Tibial nerve (tissue), 4 donors: Measurements from ENCODE around the gene RNF135. TPM values are rescaled to one million over a fixed set of nuclear protein-coding genes. Genes with fewer than 3 reads are reported as not detected.
"Not testable (repeated sequence)": the region's sequence is repeated elsewhere in the genome, so short reads cannot be mapped to it uniquely, and the experiment has no call there.

Source experiments
- DNase-seq, 2 donors: peaks; one replicate each; pipeline ENCODE4 v3.0.0-alpha.2; 2019; ENCODE audit warnings: low spot score in 2 of 2
- H3K27ac ChIP-seq, 4 donors: fragments of 200-600 bp; sonication (generic) in 3 of 4; one replicate each; pipeline ENCODE4 v1.5.1; 2017 to 2019; ENCODE audit warnings: mild to moderate bottlenecking in 1 of 4
- H3K27me3 ChIP-seq, 2 donors: fragments of 200-600 bp; sonication (generic) in 1 of 2; one replicate each; pipeline versions ENCODE4 v1.5.1 to v1.6.0; 2017 to 2019
- H3K36me3 ChIP-seq, 3 donors: fragments of 200-600 bp; sonication (generic); one replicate each; pipeline ENCODE4 v1.5.1; 2018 to 2019
- H3K4me1 ChIP-seq, 4 donors: fragments of 200-600 bp; sonication (generic) in 3 of 4; one replicate each; pipeline ENCODE4 v1.5.1; 2017 to 2019
- H3K4me3 ChIP-seq, 4 donors: fragments of 200-600 bp; sonication (generic) in 3 of 4; one replicate each; pipeline ENCODE4 v1.5.1; 2017 to 2019; ENCODE audit warnings: mild to moderate bottlenecking in 1 of 4, moderate library complexity in 1 of 4
- H3K9me3 ChIP-seq, 4 donors: fragments of 200-600 bp; sonication (generic) in 3 of 4; one replicate each; pipeline ENCODE4 v1.5.1; 2017 to 2019
- CTCF ChIP-seq, 5 experiments: fragments of 200-600 bp in 3 of 5; fragments of 450-650 bp in 2 of 5; sonication (generic) in 3 of 5; IDR thresholded peaks; one replicate each; pipeline ENCODE4 v1.5.1; 2016 to 2019; ENCODE audit warnings: antibody characterized with exemption in 5 of 5, mild to moderate bottlenecking in 3 of 5, moderate library complexity in 2 of 5
- EP300 ChIP-seq, 2 donors: sonication (generic); formaldehyde crosslinking; IDR thresholded peaks; one replicate each; pipeline ENCODE4 v1.6.1; 2017; ENCODE audit warnings: antibody characterized with exemption in 2 of 2, mild to moderate bottlenecking in 1 of 2
- POLR2A ChIP-seq, 2 donors: fragments of 450-650 bp; IDR thresholded peaks; one replicate each; pipeline ENCODE4 v1.6.1; 2017; ENCODE audit warnings: antibody characterized with exemption in 2 of 2, mild to moderate bottlenecking in 2 of 2, moderate library complexity in 2 of 2
- WGBS, 2 donors: methylation state at CpG; one replicate each; pipeline ENCODE4 v1.1.5; 2018; 5-methylcytosine and 5-hydroxymethylcytosine counted together
- total RNA-seq, 4 donors: library from RNA; depleted of rRNA; stranded (reverse); fragments of >200 nt; gene quantifications; one replicate each; pipeline ENCODE4 v1.1.0, GENCODE V29; 2016

Gene RNF135
- total RNA-seq, 4 donors from 2014 or later = 33.3 to 78.3 (median 45.3) TPM

DNA sequence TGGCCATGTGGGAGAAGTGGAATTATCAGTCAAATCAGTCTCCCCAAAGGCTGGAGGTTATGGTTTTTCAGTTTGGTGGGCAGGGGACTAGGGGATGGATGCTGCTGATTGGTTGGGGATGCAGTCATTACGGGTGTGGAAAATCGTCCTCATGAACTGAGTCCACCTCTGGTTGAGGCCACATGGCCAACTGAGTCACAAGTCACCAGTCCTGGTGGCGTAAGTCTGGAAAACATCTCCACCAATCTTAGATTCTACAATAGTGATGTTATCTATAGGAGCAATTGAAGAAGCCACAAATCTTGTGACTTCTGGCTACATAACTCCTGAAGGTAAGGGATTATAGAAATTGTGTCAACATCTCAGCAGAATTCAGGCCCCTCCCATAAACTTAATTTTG, 5.2 kb upstream of the RNF135 start:
- no peaks in the 10 kb centered on the region for H3K27me3 ChIP-seq
- no peak for TF ChIP-seq POLR2A (IDR thresholded peaks at IDR 0.05)
- H3K27ac ChIP-seq = no peak overlapping the region
- WGBS, 2 donors = 93 to 94% methylated on average over 3 of the region's 3 CpGs
- no peaks in the 10 kb centered on the region for H3K9me3 ChIP-seq
- H3K4me1 ChIP-seq = peaks cover 0 to 11% (median 3%) of the 10 kb centered on the region in 4 donors
- no peak for DNase-seq
- no peak overlapping the region for H3K4me3 ChIP-seq
- H3K36me3 ChIP-seq = no peaks in the 10 kb centered on the region

GRCh38 chr17:30967911-30968310, 2.9 kb upstream of the RNF135 start:
- Histone ChIP-seq H3K27ac (peak overlapping the region in 2 of 4 donors; percentile 18 to 20), H3K4me1 (peaks cover 0 to 25% (median 0%) of the 10 kb centered on the region in 4 donors)
- not testable (repeated sequence) for H3K27me3 ChIP-seq, H3K4me3 ChIP-seq, H3K9me3 ChIP-seq, H3K36me3 ChIP-seq, DNase-seq
- 89 to 96% methylated on average over 13 of the region's 13 CpGs for WGBS, 2 donors

DNA sequence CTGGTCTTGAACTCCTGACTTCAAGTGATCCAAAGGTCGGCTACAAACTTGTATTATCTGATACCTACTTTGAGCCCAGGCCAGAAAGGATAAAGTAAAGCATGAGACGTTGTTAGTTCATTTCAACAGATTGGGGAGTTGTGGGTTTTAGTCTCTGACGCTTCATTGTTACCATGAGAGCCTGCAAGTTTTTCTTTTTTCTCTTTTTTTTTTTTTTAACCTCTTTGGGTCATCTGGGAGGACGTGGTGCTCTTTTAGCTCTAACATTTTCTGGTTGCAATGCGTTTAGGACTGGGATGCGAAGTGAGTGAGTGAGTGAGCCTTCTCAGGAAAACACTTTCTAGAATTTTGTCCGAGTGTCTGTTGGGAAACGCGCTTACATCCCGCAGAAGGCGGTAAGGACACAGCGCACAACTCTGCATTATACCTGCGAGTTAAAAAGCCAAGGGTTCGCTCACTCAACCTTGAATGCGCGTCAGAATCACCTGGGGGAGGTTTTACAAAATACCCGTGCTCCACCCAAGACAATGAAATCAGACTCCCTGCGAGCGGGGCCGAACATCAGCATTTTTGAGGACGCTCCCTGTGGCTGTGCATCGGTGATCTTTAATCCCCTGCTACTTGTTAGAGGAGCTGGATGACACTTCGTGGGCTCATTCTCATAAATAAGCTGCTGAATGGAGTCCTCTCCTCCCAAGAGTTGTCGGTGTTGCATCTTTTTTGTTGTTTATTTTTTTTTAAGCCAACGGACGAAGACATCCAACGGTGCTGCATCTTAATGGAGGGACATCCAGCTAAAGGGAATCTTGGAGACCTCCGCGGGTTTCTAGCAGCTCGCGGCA, 629 bp upstream of the RNF135 start:
- no peaks in the 10 kb centered on the region for H3K9me3 ChIP-seq
- peak overlapping the region; percentile 47 to 94 (median 90) for H3K4me3 ChIP-seq
- peak overlapping the region; percentile 93 to 96 (median 94) for H3K27ac ChIP-seq
- peaks cover 0 to 13% (median 0%) of the 10 kb centered on the region in 3 donors for H3K36me3 ChIP-seq
- no peak for DNase-seq
- H3K4me1 ChIP-seq = peaks cover 0 to 39% (median 0%) of the 10 kb centered on the region in 4 donors
- WGBS, 2 donors = 8 to 12% methylated on average over 31 of the region's 31 CpGs
- TF ChIP-seq POLR2A (IDR thresholded peaks at IDR 0.05) (no peak), CTCF (IDR thresholded peaks at IDR 0.05) (no peak), EP300 (IDR thresholded peaks at IDR 0.05) (no peak)
- no peaks in the 10 kb centered on the region for H3K27me3 ChIP-seq

DNA sequence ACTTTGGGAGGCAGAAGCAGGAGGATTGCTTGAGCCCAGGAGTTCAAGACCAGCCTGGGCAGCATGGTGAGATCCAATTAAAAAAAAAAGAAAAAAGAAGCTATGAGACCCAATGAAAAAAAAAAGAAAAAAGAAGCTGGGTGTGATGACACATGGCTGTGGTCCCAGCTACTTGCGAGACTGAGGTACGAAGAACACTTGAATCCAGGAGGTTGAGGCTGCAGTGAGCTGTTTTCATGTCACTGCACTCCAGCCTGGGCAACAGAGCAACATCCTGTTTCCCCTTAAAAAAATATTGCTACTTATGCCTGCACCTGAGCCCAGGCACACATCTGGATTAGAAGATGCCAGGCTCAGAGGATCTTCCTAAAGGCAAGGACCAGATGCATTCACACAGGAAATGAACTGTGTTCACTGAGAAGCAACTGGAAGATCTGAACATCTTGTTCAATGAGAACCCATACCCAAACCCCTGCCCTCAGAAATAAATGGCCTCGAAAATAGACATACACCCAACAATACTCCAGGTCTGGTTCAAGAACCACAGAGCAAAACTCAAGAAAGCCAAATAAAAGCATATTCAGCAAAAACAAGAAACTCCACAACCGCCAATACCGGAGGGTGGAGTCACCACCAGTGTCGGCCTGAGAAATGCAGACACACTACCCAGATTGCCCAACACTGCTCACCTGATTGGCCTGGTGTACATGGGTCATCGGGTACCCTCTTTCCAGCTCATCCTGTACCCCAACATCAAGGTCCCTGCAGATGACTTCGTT, 4.4 kb downstream of the RNF135 start:
- DNase-seq = no peak
- H3K27ac ChIP-seq = no peak overlapping the region
- H3K4me3 ChIP-seq = no peak overlapping the region
- H3K27me3 ChIP-seq = no peaks in the 10 kb centered on the region
- H3K9me3 ChIP-seq = no peaks in the 10 kb centered on the region
- peaks cover 0 to 29% (median 0%) of the 10 kb centered on the region in 4 donors for H3K4me1 ChIP-seq
- peaks cover 0 to 19% (median 0%) of the 10 kb centered on the region in 3 donors for H3K36me3 ChIP-seq
- TF ChIP-seq POLR2A (IDR thresholded peaks at IDR 0.05) (no peak), CTCF (IDR thresholded peaks at IDR 0.05) (no peak), EP300 (IDR thresholded peaks at IDR 0.05) (no peak)
- WGBS, 2 donors = 96 to 97% methylated on average over 8 of the region's 8 CpGs

GRCh38 chr17:30979919-30980318, 9.1 kb downstream of the RNF135 start:
- not testable (repeated sequence) for DNase-seq, H3K9me3 ChIP-seq, H3K27ac ChIP-seq, H3K27me3 ChIP-seq, H3K4me3 ChIP-seq, H3K4me1 ChIP-seq
- no CpG with 5 or more reads among the region's 33 CpGs for whole genome bisulfite sequencing, 2 donors
- peaks cover 0 to 13% (median 0%) of the 10 kb centered on the region in 3 donors for H3K36me3 ChIP-seq

DNA sequence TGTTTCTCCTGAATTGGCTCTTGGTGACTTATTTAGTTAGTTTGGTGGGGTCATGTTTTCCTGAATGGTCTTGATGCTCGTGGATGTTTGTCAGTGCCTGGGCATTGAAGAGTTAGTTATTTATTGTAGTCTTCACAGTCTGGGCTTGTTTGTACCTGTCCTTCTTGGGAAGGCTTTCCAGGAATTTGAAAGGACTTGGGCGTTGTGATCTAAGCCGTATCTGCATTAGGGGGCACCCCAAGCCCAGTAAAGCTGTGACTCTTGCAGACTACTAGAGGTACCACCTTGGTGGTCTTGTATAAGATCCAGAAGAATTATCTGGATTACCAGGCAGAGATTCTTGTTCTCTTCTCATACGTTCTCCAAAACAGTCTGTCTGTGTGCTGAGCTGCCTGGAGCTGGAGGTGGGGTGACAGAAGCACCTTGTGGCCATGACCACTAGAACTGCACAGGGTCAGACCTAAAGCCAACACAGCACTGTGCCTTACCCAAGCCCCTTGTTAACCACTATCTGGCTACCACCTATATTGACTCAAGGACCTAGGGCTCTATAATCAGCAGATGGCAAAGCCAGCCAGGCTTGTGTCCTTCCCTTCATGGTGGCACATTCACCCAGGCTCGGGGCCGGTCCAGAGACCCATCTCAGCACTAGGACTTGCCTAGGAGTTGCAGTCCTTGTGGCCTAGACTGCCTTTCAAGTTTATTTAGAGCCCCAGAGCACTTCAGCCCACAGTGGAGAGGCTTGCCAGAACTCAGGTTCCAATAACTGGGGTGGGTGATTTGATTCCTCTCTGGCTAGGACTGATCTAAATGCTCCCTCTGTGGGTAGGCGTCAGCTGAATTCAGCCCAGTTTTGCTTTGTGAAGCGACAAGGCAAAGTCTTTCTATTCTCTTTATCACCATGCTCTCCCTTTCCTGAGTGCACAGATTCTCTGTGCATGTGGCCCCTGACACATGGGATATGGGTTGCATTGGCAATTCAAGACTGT, 11.0 kb downstream of the RNF135 start:
- H3K4me1 ChIP-seq = no peaks in the 10 kb centered on the region
- no peaks in the 10 kb centered on the region for H3K9me3 ChIP-seq
- DNase-seq = no peak
- no peak for TF ChIP-seq EP300 (IDR thresholded peaks at IDR 0.05)
- TF ChIP-seq CTCF (IDR thresholded peaks at IDR 0.05) = no peak
- TF ChIP-seq POLR2A (IDR thresholded peaks at IDR 0.05) = no peak
- H3K36me3 ChIP-seq = peaks cover 0 to 24% (median 0%) of the 10 kb centered on the region in 3 donors
- 82 to 90% methylated on average over 8 of the region's 8 CpGs for WGBS, 2 donors
- H3K27ac ChIP-seq = no peak overlapping the region
- H3K4me3 ChIP-seq = no peak overlapping the region
- H3K27me3 ChIP-seq = no peaks in the 10 kb centered on the region
